ENCODE results near the gene CRACR2B. TPM values are rescaled to one million over a fixed set of nuclear protein-coding genes. Genes with fewer than 3 reads are reported as not detected.
A peak's percentile ranks its signal among the peaks of the same experiment; 100 is the strongest.

CRACR2B gene
- total and polyA plus RNA-seq, 2 of the 13 experiments (the other 11 are each of a cell fraction or from before 2014, with no cell fraction given): 14.9 to 21.0 TPM

DNA sequence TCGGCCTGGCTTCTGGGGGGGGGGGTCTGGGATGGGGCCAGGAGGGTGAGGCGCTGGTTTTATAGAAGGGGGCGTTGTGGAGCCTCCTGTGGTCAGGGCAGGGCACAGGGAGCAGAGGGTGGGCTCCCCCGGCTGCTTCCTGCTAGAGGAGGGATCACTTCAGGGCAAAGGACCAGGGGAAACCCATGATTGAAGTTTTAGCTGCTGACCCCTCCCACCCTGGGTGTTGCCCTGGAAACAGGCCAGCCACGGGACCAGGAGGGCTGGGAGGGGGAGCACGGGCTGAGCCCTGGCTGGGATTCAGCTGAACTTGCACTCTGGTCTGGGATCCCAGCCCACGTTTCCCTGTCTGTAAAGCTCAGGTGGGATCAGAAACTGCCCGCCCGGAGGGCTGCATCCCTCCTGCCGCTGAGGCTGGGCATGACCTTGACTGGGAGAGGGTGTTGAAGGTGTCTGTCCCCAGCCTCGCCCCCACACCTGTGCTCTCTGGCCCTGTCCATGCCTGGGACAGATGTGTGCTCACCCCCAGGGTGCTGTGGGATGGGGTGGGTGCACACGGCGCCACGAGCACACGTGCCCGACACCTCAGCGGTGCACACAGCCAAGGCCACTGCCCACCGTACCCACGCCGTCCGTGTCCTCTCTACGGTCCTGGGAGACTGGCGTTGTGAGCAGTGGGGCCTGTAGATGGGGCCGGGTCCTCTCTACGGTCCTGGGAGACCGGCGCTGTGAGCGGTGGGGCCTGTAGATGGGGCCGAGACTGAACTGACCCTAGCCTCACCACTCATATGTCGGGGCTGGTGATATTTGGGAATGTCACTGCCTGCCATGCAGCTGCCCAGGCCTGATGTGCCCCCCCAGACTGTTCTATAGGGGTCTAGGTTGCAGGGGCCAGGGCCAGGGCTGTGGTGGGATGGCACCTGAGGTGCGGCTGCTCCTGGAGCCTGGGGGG, 17.2 kb downstream of the CRACR2B start (continued):
- TF ChIP-seq TRAFD1 (CRISPR knock-in tag; IDR thresholded peaks at IDR 0.05; ENCODE audit: borderline replicate concordance) (no peak), SKI (IDR thresholded peaks at IDR 0.05; ENCODE audit: partially characterized antibody) (no peak), ZNF615 (CRISPR knock-in tag; IDR thresholded peaks at IDR 0.05; ENCODE audit: borderline replicate concordance) (no peak), HDAC2 (CRISPR knock-in tag; IDR thresholded peaks at IDR 0.05) (peak; percentile 57; the same call in 1 of the 2 replicates), HIC2 (CRISPR knock-in tag; IDR thresholded peaks at IDR 0.05; ENCODE audit: low read depth) (0 out of 2 replicates have a peak, but pooled peaks have one; percentile 65), TGIF2 (CRISPR knock-in tag; IDR thresholded peaks at IDR 0.05) (no peak), SNAI1 (CRISPR knock-in tag; IDR thresholded peaks at IDR 0.05; ENCODE audit: borderline replicate concordance) (no peak), HCFC1 (IDR thresholded peaks at IDR 0.05; ENCODE audit: low read depth, low read length) (no peak), ZNF230 (CRISPR knock-in tag; IDR thresholded peaks at IDR 0.05) (no peak), ZNF318 (CRISPR knock-in tag; IDR thresholded peaks at IDR 0.05) (no peak), SMAD9 (CRISPR knock-in tag; IDR thresholded peaks at IDR 0.05) (0 out of 2 replicates have a peak, but pooled peaks have one; percentile 41), THAP7 (CRISPR knock-in tag; IDR thresholded peaks at IDR 0.05) (no peak), KDM6A (CRISPR knock-in tag; IDR thresholded peaks at IDR 0.05; ENCODE audit: low read depth) (no peak)
- TF ChIP-seq, protein P1, sequence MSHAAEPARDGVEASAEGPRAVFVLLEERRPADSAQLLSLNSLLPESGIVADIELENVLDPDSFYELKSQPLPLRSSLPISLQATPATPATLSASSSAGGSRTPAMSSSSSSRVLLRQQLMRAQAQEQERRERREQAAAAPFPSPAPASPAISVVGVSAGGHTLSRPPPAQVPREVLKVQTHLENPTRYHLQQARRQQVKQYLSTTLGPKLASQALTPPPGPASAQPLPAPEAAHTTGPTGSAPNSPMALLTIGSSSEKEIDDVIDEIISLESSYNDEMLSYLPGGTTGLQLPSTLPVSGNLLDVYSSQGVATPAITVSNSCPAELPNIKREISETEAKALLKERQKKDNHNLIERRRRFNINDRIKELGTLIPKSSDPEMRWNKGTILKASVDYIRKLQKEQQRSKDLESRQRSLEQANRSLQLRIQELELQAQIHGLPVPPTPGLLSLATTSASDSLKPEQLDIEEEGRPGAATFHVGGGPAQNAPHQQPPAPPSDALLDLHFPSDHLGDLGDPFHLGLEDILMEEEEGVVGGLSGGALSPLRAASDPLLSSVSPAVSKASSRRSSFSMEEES (CRISPR knock-in tag; IDR thresholded peaks at IDR 0.05): peak; percentile 90

Measured in HepG2 (cell line).